Ishikawa (cell line): Measurements from ENCODE around the gene OR4K2.

ENCODE experiments used
- CEBPB ChIP-seq: IDR thresholded peaks from 2 replicates; pipeline ENCODE4 v1.6.1; 2012
- CREB1 ChIP-seq: IDR thresholded peaks from 2 replicates; pipeline ENCODE4 v1.6.1; 2012; ENCODE audit warnings: low read depth
- EGR1 ChIP-seq: IDR thresholded peaks from 2 replicates; pipeline ENCODE4 v1.6.1; 2012
- EP300 ChIP-seq: IDR thresholded peaks from 2 replicates; pipeline ENCODE4 v1.6.1; 2012; ENCODE audit warnings: borderline replicate concordance
- FOXM1 ChIP-seq: IDR thresholded peaks from 2 replicates; pipeline ENCODE4 v1.6.1; 2012; ENCODE audit warnings: low read depth, borderline replicate concordance
- MAX ChIP-seq: IDR thresholded peaks from 2 replicates; pipeline ENCODE4 v1.6.1; 2012
- NFIC ChIP-seq: IDR thresholded peaks from 2 replicates; pipeline ENCODE4 v1.6.1; 2012
- RAD21 ChIP-seq: IDR thresholded peaks from 2 replicates; pipeline ENCODE4 v1.6.1; 2012; ENCODE audit warnings: low read depth
- REST ChIP-seq: IDR thresholded peaks from 2 replicates; pipeline ENCODE4 v1.6.1; 2012; ENCODE audit warnings: low read depth, mild to moderate bottlenecking
- TAF1 ChIP-seq: IDR thresholded peaks from 2 replicates; pipeline ENCODE4 v1.6.1; 2012; ENCODE audit warnings: low read depth, mild to moderate bottlenecking
- TCF12 ChIP-seq: IDR thresholded peaks from 2 replicates; pipeline ENCODE4 v1.6.1; 2012; ENCODE audit warnings: low read depth
- TEAD4 ChIP-seq: IDR thresholded peaks from 2 replicates; pipeline ENCODE4 v1.6.1; 2012
- YY1 ChIP-seq: IDR thresholded peaks from 2 replicates; pipeline ENCODE4 v1.6.1; 2012; ENCODE audit warnings: low read depth
- ZBTB7A ChIP-seq: IDR thresholded peaks from 2 replicates; pipeline ENCODE4 v1.6.1; 2012; ENCODE audit warnings: low read depth
- TF ChIP-seq, protein P1 (sequence below): IDR thresholded peaks from 2 replicates; pipeline ENCODE4 v1.6.1; 2012

OR4K2 gene, protein sequence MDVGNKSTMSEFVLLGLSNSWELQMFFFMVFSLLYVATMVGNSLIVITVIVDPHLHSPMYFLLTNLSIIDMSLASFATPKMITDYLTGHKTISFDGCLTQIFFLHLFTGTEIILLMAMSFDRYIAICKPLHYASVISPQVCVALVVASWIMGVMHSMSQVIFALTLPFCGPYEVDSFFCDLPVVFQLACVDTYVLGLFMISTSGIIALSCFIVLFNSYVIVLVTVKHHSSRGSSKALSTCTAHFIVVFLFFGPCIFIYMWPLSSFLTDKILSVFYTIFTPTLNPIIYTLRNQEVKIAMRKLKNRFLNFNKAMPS

GRCh38 chr14:19874842-19875241, at the start of gene OR4K2:
Gene OR4K2 (plus strand): TSS chr14:19875142. CDS start chr14:19876268, 1,126 bp downstream.
- TF ChIP-seq REST (no peak), YY1 (no peak), EGR1 (no peak), NFIC (no peak), FOXM1 (no peak), CREB1 (no peak), ZBTB7A (no peak), TEAD4 (no peak), MAX (no peak), TAF1 (no peak), EP300 (no peak), TCF12 (no peak)
- TF ChIP-seq, protein P1, sequence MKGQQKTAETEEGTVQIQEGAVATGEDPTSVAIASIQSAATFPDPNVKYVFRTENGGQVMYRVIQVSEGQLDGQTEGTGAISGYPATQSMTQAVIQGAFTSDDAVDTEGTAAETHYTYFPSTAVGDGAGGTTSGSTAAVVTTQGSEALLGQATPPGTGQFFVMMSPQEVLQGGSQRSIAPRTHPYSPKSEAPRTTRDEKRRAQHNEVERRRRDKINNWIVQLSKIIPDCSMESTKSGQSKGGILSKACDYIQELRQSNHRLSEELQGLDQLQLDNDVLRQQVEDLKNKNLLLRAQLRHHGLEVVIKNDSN = no peak

DNA sequence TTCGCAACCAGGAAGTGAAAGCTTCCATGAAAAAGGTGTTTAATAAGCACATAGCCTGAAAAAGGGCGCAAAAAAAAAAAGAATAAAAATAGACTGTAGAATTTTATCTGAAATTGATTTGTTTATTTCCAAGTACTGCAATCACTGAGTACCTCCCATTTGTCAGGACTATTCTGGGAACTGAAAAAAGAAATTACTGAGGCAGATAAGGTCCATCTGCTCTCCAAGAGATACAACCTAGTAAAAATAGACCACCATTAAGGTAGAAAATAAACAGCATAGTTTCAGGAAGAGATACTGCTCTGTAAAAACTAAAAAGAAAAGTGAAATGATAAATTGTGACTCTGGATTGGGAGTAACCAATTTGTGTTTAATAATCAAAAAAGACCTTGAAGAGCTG, 46.6 kb upstream of the OR4K2 start:
- TF ChIP-seq ZBTB7A = no peak
- no peak for TF ChIP-seq TAF1
- TF ChIP-seq TEAD4 = no peak
- no peak for TF ChIP-seq NFIC
- no peak for TF ChIP-seq EGR1
- TF ChIP-seq MAX = no peak
- no peak for TF ChIP-seq REST
- no peak for TF ChIP-seq RAD21
- TF ChIP-seq TCF12 = no peak
- TF ChIP-seq, protein P1 = no peak
- TF ChIP-seq CEBPB = no peak
- TF ChIP-seq EP300 = no peak
- no peak for TF ChIP-seq FOXM1
- no peak for TF ChIP-seq CREB1
- no peak for TF ChIP-seq YY1

DNA sequence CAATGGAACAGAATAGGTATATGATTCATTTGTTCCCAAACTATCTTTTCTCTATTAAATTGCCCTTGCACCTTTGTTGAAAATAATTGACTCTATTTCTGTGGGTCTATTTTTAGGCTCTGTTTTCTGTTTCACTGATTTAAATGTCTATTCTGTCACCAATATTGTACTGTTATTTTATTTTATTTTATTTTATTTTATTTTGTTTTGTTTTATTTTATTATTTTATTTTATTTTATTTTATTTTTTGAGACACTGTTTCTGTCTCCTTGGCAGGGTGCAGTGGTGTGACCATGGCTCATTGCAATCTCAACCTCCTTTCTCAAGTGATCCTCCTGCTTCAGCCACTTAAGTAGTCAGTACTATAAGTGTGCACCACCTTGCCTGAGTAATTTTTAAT, 36.5 kb upstream of the OR4K2 start:
- TF ChIP-seq TEAD4 (no peak), NFIC (no peak), RAD21 (no peak), ZBTB7A (no peak), TCF12 (no peak), EP300 (no peak), TAF1 (no peak), CEBPB (no peak), REST (no peak), EGR1 (no peak), MAX (no peak), YY1 (no peak), FOXM1 (no peak), CREB1 (no peak)
- TF ChIP-seq, protein P1 = no peak
